Activated B cell treated with CpG ODN at 0.5 μM for 24 hours (primary cell): ENCODE results near the gene VTI1A. TPM values are rescaled to one million over a fixed set of nuclear protein-coding genes. Genes with fewer than 3 reads are reported as not detected.

Source experiments
- ATAC-seq: fragments of 200-7000 bp; cut with Tn5 transposase; one replicate; pipeline ENCODE4 v1.10.0; 2021; ENCODE audit warnings: low read depth, mild to moderate bottlenecking, moderate library complexity
- CTCF ChIA-PET: fragments of 350-600 bp; sonication (Branson Sonifier 250); formaldehyde crosslinking; loops from one replicate; lab custom pipeline; 2021; ENCODE audit warnings: antibody characterized with exemption; lab: Charles Lee
- POLR2A ChIA-PET: fragments of 350-600 bp; sonication (Branson Sonifier 250); formaldehyde crosslinking; loops from one replicate; lab custom pipeline; 2021; ENCODE audit warnings: antibody characterized with exemption; lab: Charles Lee
- DNase-seq: peaks from one replicate; pipeline ENCODE4 v3.0.0; 2022
- H3K27ac Mint-ChIP-seq: one replicate; pipeline ENCODE4 v1.8.0; 2020; ENCODE audit warnings: mixed read lengths
- H3K27me3 Mint-ChIP-seq: one replicate; pipeline ENCODE4 v1.8.0; 2021; ENCODE audit warnings: mixed read lengths
- H3K36me3 Mint-ChIP-seq: one replicate; pipeline ENCODE4 v1.8.0; 2021; ENCODE audit warnings: low read depth, mixed read lengths
- H3K4me1 Mint-ChIP-seq: one replicate; pipeline ENCODE4 v1.8.0; 2021; ENCODE audit warnings: mixed read lengths
- H3K4me3 Mint-ChIP-seq: one replicate; pipeline ENCODE4 v1.8.0; 2020; ENCODE audit warnings: mild to moderate bottlenecking, mixed read lengths
- H3K9me3 Mint-ChIP-seq: one replicate; pipeline ENCODE4 v1.8.0; 2020; ENCODE audit warnings: mixed read lengths
- intact Hi-C: fragments of 100-400 bp; cut with micrococcal nuclease; formaldehyde crosslinking; loops from one replicate; pipeline ENCODE4 v1.15.1; 2024
- total RNA-seq: library from RNA; stranded (reverse); gene quantifications from 2 replicates; pipeline ENCODE4 v1.2.3, GENCODE V29; 2022
- TF ChIP-seq, protein P1 (sequence below): fragments of 200-600 bp; IDR thresholded peaks from one replicate; pipeline ENCODE4 v1.8.0; 2022; ENCODE audit warnings: antibody characterized with exemption, mild to moderate bottlenecking

VTI1A gene
- total RNA-seq, 1 donor from 2014 or later, result 74.0 TPM

- TF ChIP-seq, protein P1, sequence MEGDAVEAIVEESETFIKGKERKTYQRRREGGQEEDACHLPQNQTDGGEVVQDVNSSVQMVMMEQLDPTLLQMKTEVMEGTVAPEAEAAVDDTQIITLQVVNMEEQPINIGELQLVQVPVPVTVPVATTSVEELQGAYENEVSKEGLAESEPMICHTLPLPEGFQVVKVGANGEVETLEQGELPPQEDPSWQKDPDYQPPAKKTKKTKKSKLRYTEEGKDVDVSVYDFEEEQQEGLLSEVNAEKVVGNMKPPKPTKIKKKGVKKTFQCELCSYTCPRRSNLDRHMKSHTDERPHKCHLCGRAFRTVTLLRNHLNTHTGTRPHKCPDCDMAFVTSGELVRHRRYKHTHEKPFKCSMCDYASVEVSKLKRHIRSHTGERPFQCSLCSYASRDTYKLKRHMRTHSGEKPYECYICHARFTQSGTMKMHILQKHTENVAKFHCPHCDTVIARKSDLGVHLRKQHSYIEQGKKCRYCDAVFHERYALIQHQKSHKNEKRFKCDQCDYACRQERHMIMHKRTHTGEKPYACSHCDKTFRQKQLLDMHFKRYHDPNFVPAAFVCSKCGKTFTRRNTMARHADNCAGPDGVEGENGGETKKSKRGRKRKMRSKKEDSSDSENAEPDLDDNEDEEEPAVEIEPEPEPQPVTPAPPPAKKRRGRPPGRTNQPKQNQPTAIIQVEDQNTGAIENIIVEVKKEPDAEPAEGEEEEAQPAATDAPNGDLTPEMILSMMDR, result no peak
- Mint-ChIP-seq H3K4me3 (no peak overlapping the region), H3K27me3 (no peaks in the 10 kb centered on the region), H3K27ac (no peak overlapping the region), H3K9me3 (no peaks in the 10 kb centered on the region), H3K36me3 (peaks cover 11% of the 10 kb centered on the region), H3K4me1 (no peaks in the 10 kb centered on the region)
- DNase-seq (no peak), ATAC-seq (no peak)
- intact Hi-C loops, result no loop called here
- CTCF ChIA-PET, result no interaction called here
- POLR2A ChIA-PET, result no interaction called here
These were observed 376.0 kb downstream of the VTI1A start for GRCh38 chr10:112823007-112823406.

- Mint-ChIP-seq H3K27me3 (no peaks in the 10 kb centered on the region), H3K4me1 (no peaks in the 10 kb centered on the region), H3K4me3 (no peak overlapping the region), H3K36me3 (peaks cover 10% of the 10 kb centered on the region), H3K27ac (no peak overlapping the region), H3K9me3 (no peaks in the 10 kb centered on the region)
- ATAC-seq (no peak), DNase-seq (no peak)
- ChIA-PET CTCF (no interaction called here), POLR2A (no interaction called here)
- intact Hi-C loops, result no loop called here
- TF ChIP-seq, protein P1, result no peak
These were observed 376.6 kb downstream of the VTI1A start for GRCh38 chr10:112823604-112824003.

GRCh38 chr10:112826018-112826697 lies 379.1 kb downstream of the VTI1A start:
- ChIA-PET CTCF (no interaction called here), POLR2A (no interaction called here)
- H3K27me3 Mint-ChIP-seq, result no peaks in the 10 kb centered on the region
- H3K9me3 Mint-ChIP-seq, result no peaks in the 10 kb centered on the region
- no peak for DNase-seq
- no peak overlapping the region for H3K27ac Mint-ChIP-seq
- no peak for ATAC-seq
- TF ChIP-seq, protein P1, result no peak
- H3K4me3 Mint-ChIP-seq, result no peak overlapping the region
- intact Hi-C loops, result no loop called here
- H3K36me3 Mint-ChIP-seq, result peaks cover 7% of the 10 kb centered on the region
- H3K4me1 Mint-ChIP-seq, result no peaks in the 10 kb centered on the region

GRCh38 chr10:112827086-112827485 lies 380.1 kb downstream of the VTI1A start:
- Mint-ChIP-seq H3K36me3 (peaks cover 13% of the 10 kb centered on the region), H3K27me3 (no peaks in the 10 kb centered on the region), H3K27ac (no peak overlapping the region), H3K9me3 (no peaks in the 10 kb centered on the region), H3K4me3 (no peak overlapping the region), H3K4me1 (no peaks in the 10 kb centered on the region)
- POLR2A ChIA-PET, result no interaction called here
- intact Hi-C loops, result no loop called here
- TF ChIP-seq, protein P1, result no peak
- DNase-seq, result no peak
- CTCF ChIA-PET, result no interaction called here
- no peak for ATAC-seq

- POLR2A ChIA-PET, result no interaction called here
- ATAC-seq, result no peak
- Mint-ChIP-seq H3K9me3 (no peaks in the 10 kb centered on the region), H3K4me3 (no peak overlapping the region), H3K27me3 (no peaks in the 10 kb centered on the region), H3K36me3 (peaks cover 13% of the 10 kb centered on the region), H3K4me1 (no peaks in the 10 kb centered on the region), H3K27ac (no peak overlapping the region)
- TF ChIP-seq, protein P1, result no peak
- no peak for DNase-seq
- CTCF ChIA-PET, result no interaction called here
- intact Hi-C loops, result no loop called here
These were observed 380.9 kb downstream of the VTI1A start for GRCh38 chr10:112827951-112828350.
